NCI-H69 (cell line): Measurements from ENCODE around the gene SDC1.

Source experiments
- DNase-seq: peaks from one replicate; lab custom pipeline; 2025; lab: John Stamatoyannopoulos, UW

SDC1 gene

GRCh38 chr2:20213651-20214565 lies 11.0 kb downstream of the SDC1 start:
- DNase-seq, result peak; percentile 41

GRCh38 chr2:20212871-20213503 lies 11.9 kb downstream of the SDC1 start:
- no peak for DNase-seq

GRCh38 chr2:20212459-20212870 lies 12.5 kb downstream of the SDC1 start:
- DNase-seq, result no peak

GRCh38 chr2:20211860-20212458 lies 13.0 kb downstream of the SDC1 start:
- no peak for DNase-seq

GRCh38 chr2:20211420-20211819 lies 13.5 kb downstream of the SDC1 start:
- DNase-seq, result no peak

- no peak for DNase-seq
Measured at GRCh38 chr2:20210462-20210861, 14.5 kb downstream of the SDC1 start.

- DNase-seq, result no peak
Measured at GRCh38 chr2:20209373-20210109, 15.4 kb downstream of the SDC1 start.

GRCh38 chr2:20208476-20208859 lies 16.5 kb downstream of the SDC1 start:
- no peak for DNase-seq

GRCh38 chr2:20207051-20207450 lies 17.9 kb downstream of the SDC1 start:
- DNase-seq, result no peak

- no peak for DNase-seq
Measured at GRCh38 chr2:20205915-20206524, 18.9 kb downstream of the SDC1 start.

- DNase-seq, result no peak
Measured at GRCh38 chr2:20205069-20205468, 19.9 kb downstream of the SDC1 start.

- DNase-seq, result no peak
Measured at GRCh38 chr2:20203521-20204225, 21.3 kb downstream of the SDC1 start.

GRCh38 chr2:20203072-20203471 lies 21.9 kb downstream of the SDC1 start:
- DNase-seq, result no peak

GRCh38 chr2:20201671-20202070 lies 23.3 kb downstream of the SDC1 start:
- DNase-seq, result no peak

- DNase-seq, result no peak
Measured at GRCh38 chr2:20200697-20201555, 24.0 kb downstream of the SDC1 start.

GRCh38 chr2:20199633-20200270 lies 25.2 kb downstream of the SDC1 start:
- no peak for DNase-seq

GRCh38 chr2:20198796-20199632 lies 25.9 kb downstream of the SDC1 start:
- DNase-seq, result no peak

GRCh38 chr2:20198001-20198400 lies 26.9 kb downstream of the SDC1 start:
- DNase-seq, result peak; percentile 86

GRCh38 chr2:20197192-20197591 lies 27.7 kb downstream of the SDC1 start:
- peak; percentile 38 for DNase-seq
